BE2C (cell line): ENCODE measurements around the gene GSAP.
A peak's percentile ranks its signal among the peaks of the same experiment; 100 is the strongest.

Source experiments
- DNase-seq: peaks from one replicate; pipeline ENCODE4 v3.0.0-alpha.2; 2020
- H3K27me3 ChIP-seq: fragments of 250-450 bp; sonication (Bioruptor Pico); 2 replicates; pipeline ENCODE4 v1.5.1; 2020; ENCODE audit warnings: mild to moderate bottlenecking
- H3K36me3 ChIP-seq: fragments of 250-450 bp; sonication (Bioruptor Pico); 2 replicates; pipeline ENCODE4 v1.5.1; 2020; ENCODE audit warnings: mild to moderate bottlenecking
- H3K4me1 ChIP-seq: fragments of 250-450 bp; sonication (Bioruptor Pico); 2 replicates; pipeline ENCODE4 v1.5.1; 2020
- H3K4me3 ChIP-seq: 2 replicates; pipeline ENCODE4 v1.5.1; 2011; ENCODE audit warnings: low read depth, low read length
- H3K9me3 ChIP-seq: fragments of 250-450 bp; sonication (Bioruptor Pico); 2 replicates; pipeline ENCODE4 v1.5.1; 2020
- TF ChIP-seq, protein P1 (sequence below): IDR thresholded peaks from 2 replicates; pipeline ENCODE4 v1.5.1; 2012; ENCODE audit warnings: mild to moderate bottlenecking, low read depth, low read length

The GSAP gene

DNA sequence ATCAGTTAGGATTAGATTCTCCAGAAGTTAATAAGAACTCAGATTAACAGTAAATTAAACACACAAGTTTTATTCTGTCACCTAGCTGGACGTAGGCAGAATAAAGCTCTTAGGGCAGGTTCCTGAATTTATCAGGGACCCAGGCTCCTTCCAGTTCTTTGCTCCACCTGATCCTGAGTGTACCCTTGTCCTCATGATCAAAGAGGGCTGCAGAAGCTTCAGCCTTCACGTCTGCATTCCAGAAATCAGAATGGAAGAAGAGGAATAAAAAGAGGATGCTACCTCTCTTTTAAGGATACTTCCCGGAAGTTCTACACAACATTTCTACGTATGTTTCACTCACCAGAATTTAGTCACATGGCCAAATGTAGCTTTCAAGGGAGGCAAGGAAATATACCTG lies 1.7 kb upstream of the GSAP start:
- Histone ChIP-seq H3K4me1 (no peaks in the 10 kb centered on the region), H3K9me3 (no peaks in the 10 kb centered on the region), H3K27me3 (peaks cover 83% of the 10 kb centered on the region), H3K36me3 (no peaks in the 10 kb centered on the region), H3K4me3 (no peak overlapping the region)
- DNase-seq, result no peak
- TF ChIP-seq, protein P1, sequence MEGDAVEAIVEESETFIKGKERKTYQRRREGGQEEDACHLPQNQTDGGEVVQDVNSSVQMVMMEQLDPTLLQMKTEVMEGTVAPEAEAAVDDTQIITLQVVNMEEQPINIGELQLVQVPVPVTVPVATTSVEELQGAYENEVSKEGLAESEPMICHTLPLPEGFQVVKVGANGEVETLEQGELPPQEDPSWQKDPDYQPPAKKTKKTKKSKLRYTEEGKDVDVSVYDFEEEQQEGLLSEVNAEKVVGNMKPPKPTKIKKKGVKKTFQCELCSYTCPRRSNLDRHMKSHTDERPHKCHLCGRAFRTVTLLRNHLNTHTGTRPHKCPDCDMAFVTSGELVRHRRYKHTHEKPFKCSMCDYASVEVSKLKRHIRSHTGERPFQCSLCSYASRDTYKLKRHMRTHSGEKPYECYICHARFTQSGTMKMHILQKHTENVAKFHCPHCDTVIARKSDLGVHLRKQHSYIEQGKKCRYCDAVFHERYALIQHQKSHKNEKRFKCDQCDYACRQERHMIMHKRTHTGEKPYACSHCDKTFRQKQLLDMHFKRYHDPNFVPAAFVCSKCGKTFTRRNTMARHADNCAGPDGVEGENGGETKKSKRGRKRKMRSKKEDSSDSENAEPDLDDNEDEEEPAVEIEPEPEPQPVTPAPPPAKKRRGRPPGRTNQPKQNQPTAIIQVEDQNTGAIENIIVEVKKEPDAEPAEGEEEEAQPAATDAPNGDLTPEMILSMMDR, result no peak

DNA sequence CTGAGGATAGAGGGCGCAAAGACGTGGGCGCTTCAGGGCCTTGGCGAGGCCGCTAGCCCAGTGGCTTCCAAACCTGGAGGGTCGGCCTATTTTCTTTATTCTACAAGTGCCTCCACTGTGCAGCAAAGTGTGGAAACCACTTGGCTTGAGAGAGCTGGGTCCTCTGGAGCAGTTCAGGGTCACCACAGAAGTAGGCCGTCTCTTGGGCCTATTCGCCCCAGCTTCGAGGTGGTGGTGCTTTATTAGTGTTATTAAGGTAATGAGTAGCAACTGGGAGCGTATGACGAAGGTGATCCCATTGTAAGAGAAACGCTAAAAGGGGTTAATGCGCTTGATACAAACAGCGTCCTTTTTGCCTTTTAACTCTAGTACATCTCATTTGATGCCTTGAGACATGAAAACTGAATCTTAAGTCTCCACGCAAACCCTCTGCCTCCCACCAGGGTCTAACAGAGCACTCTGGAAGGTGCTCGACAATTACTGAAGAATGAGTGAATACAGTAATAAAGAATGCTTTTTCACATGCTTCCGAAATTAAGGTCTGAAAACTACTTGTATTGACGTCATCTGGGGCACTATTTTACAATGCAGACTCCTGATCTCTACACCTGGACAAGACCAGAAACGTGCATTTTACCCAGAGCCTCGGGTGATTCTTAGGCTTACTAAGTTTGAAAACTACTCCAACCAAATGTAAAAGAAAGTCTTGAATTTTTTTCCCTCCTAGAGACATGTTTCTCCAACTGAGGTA lies 647 bp upstream of the GSAP start:
- DNase-seq, result no peak
- Histone ChIP-seq H3K36me3 (no peaks in the 10 kb centered on the region), H3K27me3 (peaks cover 88% of the 10 kb centered on the region), H3K4me1 (no peaks in the 10 kb centered on the region), H3K9me3 (no peaks in the 10 kb centered on the region), H3K4me3 (peak overlapping the region; percentile 19)
- TF ChIP-seq, protein P1, result no peak

DNA sequence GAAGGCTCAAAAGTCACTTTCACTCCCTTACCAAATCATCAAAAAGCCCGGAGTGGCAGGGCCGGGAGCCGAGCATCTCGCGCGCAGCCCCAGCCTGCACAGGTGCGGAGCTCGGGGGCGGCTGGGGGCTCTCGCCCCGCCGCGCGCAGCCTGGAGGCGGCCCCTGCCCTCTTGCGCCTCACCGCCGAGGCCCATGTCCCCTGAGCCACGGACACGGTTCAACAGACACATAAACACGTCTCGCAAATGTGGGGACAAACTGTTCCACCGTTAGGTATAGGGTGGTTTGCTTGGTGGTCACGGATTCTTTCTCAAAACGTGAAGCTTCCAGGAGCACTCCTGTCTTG lies 700 bp downstream of the GSAP start:
- DNase-seq, result no peak
- Histone ChIP-seq H3K4me3 (peak overlapping the region; percentile 51), H3K4me1 (no peaks in the 10 kb centered on the region)

DNA sequence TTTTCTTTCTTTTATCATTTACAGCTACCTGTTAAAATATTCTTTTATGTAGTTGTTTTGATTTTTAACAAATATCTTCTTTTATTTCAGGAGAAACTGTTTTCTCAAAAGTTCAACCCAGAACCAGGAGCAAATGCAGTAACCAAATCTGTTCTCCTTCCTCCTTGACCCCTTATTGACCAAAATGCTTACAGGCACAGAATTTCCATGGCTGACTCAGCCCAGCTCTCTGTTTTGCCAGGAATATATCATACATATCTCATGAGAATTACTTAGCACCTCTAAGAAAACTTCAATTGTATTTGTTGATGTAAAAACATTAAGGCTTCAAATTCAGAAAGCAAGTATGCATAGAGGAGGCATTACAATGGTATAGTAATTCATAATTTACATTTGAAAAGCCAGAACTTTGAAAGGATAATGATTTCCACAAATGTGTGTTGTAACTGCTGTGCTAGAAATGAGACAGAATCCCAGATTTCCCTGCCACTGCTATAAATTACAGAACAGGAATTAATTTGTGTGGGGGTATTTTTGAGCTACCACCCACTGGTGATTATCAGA lies 2.2 kb downstream of the GSAP start:
- no peaks in the 10 kb centered on the region for H3K36me3 ChIP-seq
- no peaks in the 10 kb centered on the region for H3K4me1 ChIP-seq
- DNase-seq, result no peak
- H3K4me3 ChIP-seq, result no peak overlapping the region
- no peaks in the 10 kb centered on the region for H3K9me3 ChIP-seq
- TF ChIP-seq, protein P1, result no peak
- H3K27me3 ChIP-seq, result peaks cover 87% of the 10 kb centered on the region

More for the DNA sequence above, 700 bp downstream of the GSAP start:
- Histone ChIP-seq H3K36me3 (no peaks in the 10 kb centered on the region), H3K27me3 (peaks cover 92% of the 10 kb centered on the region), H3K9me3 (no peaks in the 10 kb centered on the region)
- TF ChIP-seq, protein P1, result no peak

DNA sequence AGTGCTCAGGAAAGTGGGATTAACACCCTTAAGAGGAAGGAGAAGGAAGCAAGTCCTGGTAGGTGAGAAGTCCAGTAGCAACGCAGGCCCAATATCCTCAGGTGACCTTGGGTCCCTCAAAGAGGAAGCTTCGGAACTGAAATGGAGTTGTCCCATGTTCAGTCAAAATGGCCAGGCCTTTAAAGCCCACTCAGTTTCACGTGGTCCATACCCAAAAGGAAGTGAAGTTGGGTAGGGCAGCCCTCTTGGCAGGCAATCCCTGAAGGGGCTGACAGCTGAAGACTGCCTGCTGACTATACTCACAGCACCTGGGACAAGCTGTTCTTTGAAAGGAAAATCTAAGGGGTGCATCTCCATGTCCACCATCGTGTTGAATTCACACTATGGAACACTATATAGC lies 3.0 kb downstream of the GSAP start:
- no peaks in the 10 kb centered on the region for H3K4me1 ChIP-seq
- TF ChIP-seq, protein P1, result no peak
- no peaks in the 10 kb centered on the region for H3K9me3 ChIP-seq
- H3K27me3 ChIP-seq, result peaks cover 81% of the 10 kb centered on the region
- H3K4me3 ChIP-seq, result no peak overlapping the region
- no peaks in the 10 kb centered on the region for H3K36me3 ChIP-seq
- no peak for DNase-seq
